ENCODE measurements around the gene ETS1. TPM values are rescaled to one million over a fixed set of nuclear protein-coding genes. Genes with fewer than 3 reads are reported as not detected.

Gene ETS1
- total RNA-seq, 2 donors from 2014 or later, result 61.0 to 62.5 TPM

GRCh38 chr11:128498721-128499245 is 88.6 kb downstream of the ETS1 start:
- no peak for DNase-seq (ENCODE audit: low spot score)
- intact Hi-C loops (cut with DNase I), result no loop called here

- DNase-seq (ENCODE audit: low spot score), result no peak
- intact Hi-C loops (cut with DNase I), result no loop called here
These were observed 89.6 kb downstream of the ETS1 start for GRCh38 chr11:128497776-128498095.

GRCh38 chr11:128497061-128497775 is 90.1 kb downstream of the ETS1 start:
- intact Hi-C loops (cut with DNase I), result no loop called here
- no peak for DNase-seq (ENCODE audit: low spot score)

- intact Hi-C loops (cut with DNase I), result no loop called here
- DNase-seq (ENCODE audit: low spot score), result peak; percentile 78
These were observed 90.7 kb downstream of the ETS1 start for GRCh38 chr11:128496692-128497060.

GRCh38 chr11:128496249-128496648 is 91.1 kb downstream of the ETS1 start:
- intact Hi-C loops (cut with DNase I), result no loop called here

GRCh38 chr11:128494418-128495332 is 92.7 kb downstream of the ETS1 start:
- intact Hi-C loops (cut with DNase I), result no loop called here

More at GRCh38 chr11:128496249-128496648, 91.1 kb downstream of the ETS1 start:
- DNase-seq (ENCODE audit: low spot score), result no peak

GRCh38 chr11:128493570-128493965 is 93.8 kb downstream of the ETS1 start:
- intact Hi-C loops (cut with DNase I), result no loop called here
- no peak for DNase-seq (ENCODE audit: low spot score)

More at GRCh38 chr11:128494418-128495332, 92.7 kb downstream of the ETS1 start:
- DNase-seq (ENCODE audit: low spot score), result no peak

- DNase-seq (ENCODE audit: low spot score), result no peak
- intact Hi-C loops (cut with DNase I), result no loop called here
These were observed 94.3 kb downstream of the ETS1 start for GRCh38 chr11:128492903-128493569.

- intact Hi-C loops (cut with DNase I), result no loop called here
- DNase-seq (ENCODE audit: low spot score), result no peak
These were observed 94.9 kb downstream of the ETS1 start for GRCh38 chr11:128492461-128492860.

GRCh38 chr11:128491195-128491936 is 96.0 kb downstream of the ETS1 start:
- no peak for DNase-seq (ENCODE audit: low spot score)
- intact Hi-C loops (cut with DNase I), result no loop called here

GRCh38 chr11:128490092-128490491 is 97.3 kb downstream of the ETS1 start:
- intact Hi-C loops (cut with DNase I), result no loop called here
- no peak for DNase-seq (ENCODE audit: low spot score)

GRCh38 chr11:128488471-128488870 is 98.9 kb downstream of the ETS1 start:
- intact Hi-C loops (cut with DNase I), result no loop called here
- DNase-seq (ENCODE audit: low spot score), result no peak

GRCh38 chr11:128487978-128488377 is 99.4 kb downstream of the ETS1 start:
- no peak for DNase-seq (ENCODE audit: low spot score)
- intact Hi-C loops (cut with DNase I), result no loop called here

GRCh38 chr11:128484172-128484571 is 103.2 kb downstream of the ETS1 start:
- intact Hi-C loops (cut with DNase I), result no loop called here
- DNase-seq (ENCODE audit: low spot score), result no peak

- intact Hi-C loops (cut with DNase I), result loop anchor here in 1 of 2 donors (1.0 kb wide), 1 partner anchor 22 kb away; no protein-coding TSS in a partner anchor
These were observed 104.1 kb downstream of the ETS1 start for GRCh38 chr11:128483211-128483788.

GRCh38 chr11:128482512-128483191 is 104.7 kb downstream of the ETS1 start:
- intact Hi-C loops (cut with DNase I), result loop anchor here in 1 of 2 donors (1.0 kb wide), 1 partner anchor 23 kb away; no protein-coding TSS in a partner anchor
- DNase-seq (ENCODE audit: low spot score), result no peak

More at GRCh38 chr11:128483211-128483788, 104.1 kb downstream of the ETS1 start:
- no peak for DNase-seq (ENCODE audit: low spot score)

- intact Hi-C loops (cut with DNase I), result no loop called here
- no peak for DNase-seq (ENCODE audit: low spot score)
These were observed 105.3 kb downstream of the ETS1 start for GRCh38 chr11:128482092-128482491.

GRCh38 chr11:128481135-128481534 is 106.2 kb downstream of the ETS1 start:
- intact Hi-C loops (cut with DNase I), result no loop called here
- DNase-seq (ENCODE audit: low spot score), result no peak
